Measurements from ENCODE around the gene SH2D1B.

DNA sequence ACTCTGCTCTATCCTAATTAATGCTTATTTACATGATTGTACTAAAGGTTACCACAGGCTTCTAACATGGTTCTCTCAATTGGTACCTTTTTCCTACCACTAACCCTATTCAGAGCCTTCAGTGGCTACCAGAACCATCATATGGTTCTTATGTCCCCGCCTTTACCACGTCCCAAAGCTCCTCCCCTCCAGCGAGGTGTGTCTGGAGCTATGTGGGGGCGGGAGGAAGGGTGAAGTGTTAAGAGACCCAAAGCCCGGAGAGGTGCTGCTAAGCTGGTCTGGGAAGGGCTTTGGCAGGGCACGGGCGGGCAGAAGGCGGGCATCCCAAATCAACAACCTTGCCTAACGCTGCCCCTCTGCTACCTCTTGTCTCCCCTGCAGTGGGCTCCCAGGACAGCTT lies 45.3 kb downstream of the SH2D1B start:
- TF ChIP-seq, protein P1, sequence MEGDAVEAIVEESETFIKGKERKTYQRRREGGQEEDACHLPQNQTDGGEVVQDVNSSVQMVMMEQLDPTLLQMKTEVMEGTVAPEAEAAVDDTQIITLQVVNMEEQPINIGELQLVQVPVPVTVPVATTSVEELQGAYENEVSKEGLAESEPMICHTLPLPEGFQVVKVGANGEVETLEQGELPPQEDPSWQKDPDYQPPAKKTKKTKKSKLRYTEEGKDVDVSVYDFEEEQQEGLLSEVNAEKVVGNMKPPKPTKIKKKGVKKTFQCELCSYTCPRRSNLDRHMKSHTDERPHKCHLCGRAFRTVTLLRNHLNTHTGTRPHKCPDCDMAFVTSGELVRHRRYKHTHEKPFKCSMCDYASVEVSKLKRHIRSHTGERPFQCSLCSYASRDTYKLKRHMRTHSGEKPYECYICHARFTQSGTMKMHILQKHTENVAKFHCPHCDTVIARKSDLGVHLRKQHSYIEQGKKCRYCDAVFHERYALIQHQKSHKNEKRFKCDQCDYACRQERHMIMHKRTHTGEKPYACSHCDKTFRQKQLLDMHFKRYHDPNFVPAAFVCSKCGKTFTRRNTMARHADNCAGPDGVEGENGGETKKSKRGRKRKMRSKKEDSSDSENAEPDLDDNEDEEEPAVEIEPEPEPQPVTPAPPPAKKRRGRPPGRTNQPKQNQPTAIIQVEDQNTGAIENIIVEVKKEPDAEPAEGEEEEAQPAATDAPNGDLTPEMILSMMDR (IDR thresholded peaks at IDR 0.05) = no peak
- TF ChIP-seq POLR2A (IDR thresholded peaks at IDR 0.05) (no peak), POLR2AphosphoS5 (IDR thresholded peaks at IDR 0.05) (no peak)
